ENCODE results near the gene LRRC32.

LRRC32 gene

GRCh38 chr11:76666408-76666807 is 4.1 kb downstream of the LRRC32 start:
- H3K4me3 ChIP-seq (ENCODE audit: low read length): no peak overlapping the region
- H3K36me3 ChIP-seq (ENCODE audit: insufficient read depth, low read length): no peaks in the 10 kb centered on the region
- H3K9me3 ChIP-seq (replicated peaks; ENCODE audit: low read length): no peaks in the 10 kb centered on the region
- H3K4me2 ChIP-seq (ENCODE audit: low read length): no peak overlapping the region
- H3K27me3 ChIP-seq (ENCODE audit: control insufficient read depth, insufficient read depth, low read length): peaks cover 41% of the 10 kb centered on the region
- H3K4me1 ChIP-seq (ENCODE audit: control insufficient read depth, insufficient read depth, low read length): peaks cover 9% of the 10 kb centered on the region
- no peak overlapping the region for H3K9ac ChIP-seq (ENCODE audit: low read depth, low read length)

- Histone ChIP-seq H3K27me3 (ENCODE audit: control insufficient read depth, insufficient read depth, low read length) (peaks cover 36% of the 10 kb centered on the region), H3K9ac (ENCODE audit: low read depth, low read length) (no peak overlapping the region), H3K9me3 (replicated peaks; ENCODE audit: low read length) (no peaks in the 10 kb centered on the region), H3K4me1 (ENCODE audit: control insufficient read depth, insufficient read depth, low read length) (peaks cover 9% of the 10 kb centered on the region), H3K4me3 (ENCODE audit: low read length) (no peak overlapping the region), H3K36me3 (ENCODE audit: insufficient read depth, low read length) (no peaks in the 10 kb centered on the region), H3K4me2 (ENCODE audit: low read length) (no peak overlapping the region)
Measured at GRCh38 chr11:76665921-76666351, 4.6 kb downstream of the LRRC32 start.

- H3K9ac ChIP-seq (ENCODE audit: low read depth, low read length): no peak overlapping the region
- peaks cover 6% of the 10 kb centered on the region for H3K4me1 ChIP-seq (ENCODE audit: control insufficient read depth, insufficient read depth, low read length)
- H3K4me2 ChIP-seq (ENCODE audit: low read length): no peak overlapping the region
- no peaks in the 10 kb centered on the region for H3K9me3 ChIP-seq (replicated peaks; ENCODE audit: low read length)
- no peak overlapping the region for H3K4me3 ChIP-seq (ENCODE audit: low read length)
- peaks cover 36% of the 10 kb centered on the region for H3K27me3 ChIP-seq (ENCODE audit: control insufficient read depth, insufficient read depth, low read length)
- no peaks in the 10 kb centered on the region for H3K36me3 ChIP-seq (ENCODE audit: insufficient read depth, low read length)
Measured at GRCh38 chr11:76665172-76665571, 5.4 kb downstream of the LRRC32 start.

GRCh38 chr11:76664578-76665061 is 5.9 kb downstream of the LRRC32 start:
- H3K4me2 ChIP-seq (ENCODE audit: low read length): no peak overlapping the region
- H3K36me3 ChIP-seq (ENCODE audit: insufficient read depth, low read length): no peaks in the 10 kb centered on the region
- H3K9ac ChIP-seq (ENCODE audit: low read depth, low read length): no peak overlapping the region
- no peaks in the 10 kb centered on the region for H3K9me3 ChIP-seq (replicated peaks; ENCODE audit: low read length)
- H3K27me3 ChIP-seq (ENCODE audit: control insufficient read depth, insufficient read depth, low read length): peaks cover 36% of the 10 kb centered on the region
- H3K4me3 ChIP-seq (ENCODE audit: low read length): no peak overlapping the region
- H3K4me1 ChIP-seq (ENCODE audit: control insufficient read depth, insufficient read depth, low read length): peaks cover under 1% of the 10 kb centered on the region

GRCh38 chr11:76663912-76664440 is 6.6 kb downstream of the LRRC32 start:
- H3K36me3 ChIP-seq (ENCODE audit: insufficient read depth, low read length): no peaks in the 10 kb centered on the region

GRCh38 chr11:76663486-76663810 is 7.1 kb downstream of the LRRC32 start:
- H3K9ac ChIP-seq (ENCODE audit: low read depth, low read length): no peak overlapping the region
- H3K4me3 ChIP-seq (ENCODE audit: low read length): no peak overlapping the region
- no peaks in the 10 kb centered on the region for H3K9me3 ChIP-seq (replicated peaks; ENCODE audit: low read length)
- no peaks in the 10 kb centered on the region for H3K36me3 ChIP-seq (ENCODE audit: insufficient read depth, low read length)
- no peak overlapping the region for H3K4me2 ChIP-seq (ENCODE audit: low read length)
- no peaks in the 10 kb centered on the region for H3K4me1 ChIP-seq (ENCODE audit: control insufficient read depth, insufficient read depth, low read length)
- H3K27me3 ChIP-seq (ENCODE audit: control insufficient read depth, insufficient read depth, low read length): peaks cover 31% of the 10 kb centered on the region

More at GRCh38 chr11:76663912-76664440, 6.6 kb downstream of the LRRC32 start:
- Histone ChIP-seq H3K4me1 (ENCODE audit: control insufficient read depth, insufficient read depth, low read length) (no peaks in the 10 kb centered on the region), H3K4me2 (ENCODE audit: low read length) (no peak overlapping the region), H3K9ac (ENCODE audit: low read depth, low read length) (no peak overlapping the region), H3K9me3 (replicated peaks; ENCODE audit: low read length) (no peaks in the 10 kb centered on the region), H3K27me3 (ENCODE audit: control insufficient read depth, insufficient read depth, low read length) (peaks cover 36% of the 10 kb centered on the region), H3K4me3 (ENCODE audit: low read length) (no peak overlapping the region)

- Histone ChIP-seq H3K9me3 (replicated peaks; ENCODE audit: low read length) (no peaks in the 10 kb centered on the region), H3K4me3 (ENCODE audit: low read length) (no peak overlapping the region), H3K4me1 (ENCODE audit: control insufficient read depth, insufficient read depth, low read length) (no peaks in the 10 kb centered on the region), H3K9ac (ENCODE audit: low read depth, low read length) (no peak overlapping the region), H3K4me2 (ENCODE audit: low read length) (no peak overlapping the region), H3K27me3 (ENCODE audit: control insufficient read depth, insufficient read depth, low read length) (peaks cover 28% of the 10 kb centered on the region), H3K36me3 (ENCODE audit: insufficient read depth, low read length) (no peaks in the 10 kb centered on the region)
Measured at GRCh38 chr11:76662656-76663485, 7.7 kb downstream of the LRRC32 start.

- Histone ChIP-seq H3K4me2 (ENCODE audit: low read length) (no peak overlapping the region), H3K9me3 (replicated peaks; ENCODE audit: low read length) (no peaks in the 10 kb centered on the region), H3K4me3 (ENCODE audit: low read length) (no peak overlapping the region), H3K36me3 (ENCODE audit: insufficient read depth, low read length) (no peaks in the 10 kb centered on the region), H3K27me3 (ENCODE audit: control insufficient read depth, insufficient read depth, low read length) (peaks cover 32% of the 10 kb centered on the region), H3K9ac (ENCODE audit: low read depth, low read length) (no peak overlapping the region), H3K4me1 (ENCODE audit: control insufficient read depth, insufficient read depth, low read length) (no peaks in the 10 kb centered on the region)
Measured at GRCh38 chr11:76661834-76662434, 8.6 kb downstream of the LRRC32 start.

- Histone ChIP-seq H3K4me2 (ENCODE audit: low read length) (no peak overlapping the region), H3K4me1 (ENCODE audit: control insufficient read depth, insufficient read depth, low read length) (no peaks in the 10 kb centered on the region), H3K4me3 (ENCODE audit: low read length) (no peak overlapping the region), H3K27me3 (ENCODE audit: control insufficient read depth, insufficient read depth, low read length) (peaks cover 38% of the 10 kb centered on the region), H3K9me3 (replicated peaks; ENCODE audit: low read length) (no peaks in the 10 kb centered on the region), H3K9ac (ENCODE audit: low read depth, low read length) (no peak overlapping the region), H3K36me3 (ENCODE audit: insufficient read depth, low read length) (no peaks in the 10 kb centered on the region)
Measured at GRCh38 chr11:76661306-76661751, 9.2 kb downstream of the LRRC32 start.

GRCh38 chr11:76660533-76661305 is 9.8 kb downstream of the LRRC32 start:
- Histone ChIP-seq H3K4me2 (ENCODE audit: low read length) (no peak overlapping the region), H3K27me3 (ENCODE audit: control insufficient read depth, insufficient read depth, low read length) (peaks cover 44% of the 10 kb centered on the region), H3K9me3 (replicated peaks; ENCODE audit: low read length) (no peaks in the 10 kb centered on the region), H3K4me1 (ENCODE audit: control insufficient read depth, insufficient read depth, low read length) (no peaks in the 10 kb centered on the region), H3K36me3 (ENCODE audit: insufficient read depth, low read length) (no peaks in the 10 kb centered on the region), H3K4me3 (ENCODE audit: low read length) (no peak overlapping the region), H3K9ac (ENCODE audit: low read depth, low read length) (no peak overlapping the region)

Measured in skeletal muscle satellite cell (primary cell).